ENCODE results near the gene ZKSCAN5. TPM values are rescaled to one million over a fixed set of nuclear protein-coding genes. Genes with fewer than 3 reads are reported as not detected.
"Not testable (repeated sequence)": the region's sequence is repeated elsewhere in the genome, so short reads cannot be mapped to it uniquely, and the experiment has no call there.

The ZKSCAN5 gene
- total RNA-seq, 1 experiment from 2014 or later = 11.9 TPM

- Histone ChIP-seq H3K27me3 (ENCODE audit: low read length) (no peaks in the 10 kb centered on the region), H3K4me1 (ENCODE audit: low read length) (peaks cover 20% of the 10 kb centered on the region), H4K20me1 (ENCODE audit: insufficient read depth, low read depth, low read length) (peaks cover 3% of the 10 kb centered on the region; the same call in 1 of the 2 replicates), H3K79me2 (ENCODE audit: low read length) (peaks cover 51% of the 10 kb centered on the region), H3K27ac (ENCODE audit: low read length) (peak within 1 kb of the TSS; percentile 76), H2AFZ (ENCODE audit: low read length) (peak within 1 kb of the TSS; percentile 73; the same call in 1 of the 2 replicates), H3K9me3 (ENCODE audit: low read length) (peaks cover 14% of the 10 kb centered on the region), H3K9me2 (replicated peaks; ENCODE audit: insufficient read depth, low read length) (no peaks in the 10 kb centered on the region), H3K4me2 (ENCODE audit: low read depth, low read length, poor library complexity, severe bottlenecking) (peak within 1 kb of the TSS; percentile 80), H3K4me3 (ENCODE audit: low read length) (peak within 1 kb of the TSS; percentile 94), H3K9ac (ENCODE audit: low read length) (peak within 1 kb of the TSS; percentile 90), H3K36me3 (ENCODE audit: insufficient read depth, low read length) (peaks cover 30% of the 10 kb centered on the region)
- DNase-seq = peak; percentile 96
Observed at GRCh38 chr7:99499721-99500636, 4.5 kb upstream of the ZKSCAN5 start, which contains the start of gene ZNF394. Gene ZNF394 (minus strand): TSS chr7:99500281. CDS start chr7:99500093, 188 bp downstream.

- Histone ChIP-seq H4K20me1 (ENCODE audit: insufficient read depth, low read depth, low read length) (peaks cover 3% of the 10 kb centered on the region; the same call in 1 of the 2 replicates), H2AFZ (ENCODE audit: low read length) (peak overlapping the region; percentile 73; the same call in 1 of the 2 replicates), H3K4me1 (ENCODE audit: low read length) (peaks cover 22% of the 10 kb centered on the region), H3K9ac (ENCODE audit: low read length) (peak overlapping the region; percentile 90), H3K27ac (ENCODE audit: low read length) (no peak overlapping the region), H3K9me2 (replicated peaks; ENCODE audit: insufficient read depth, low read length) (no peaks in the 10 kb centered on the region), H3K79me2 (ENCODE audit: low read length) (peaks cover 53% of the 10 kb centered on the region), H3K36me3 (ENCODE audit: insufficient read depth, low read length) (peaks cover 25% of the 10 kb centered on the region), H3K4me2 (ENCODE audit: low read depth, low read length, poor library complexity, severe bottlenecking) (peak overlapping the region; percentile 80), H3K4me3 (ENCODE audit: low read length) (peak overlapping the region; percentile 94), H3K27me3 (ENCODE audit: low read length) (no peaks in the 10 kb centered on the region), H3K9me3 (ENCODE audit: low read length) (peaks cover 14% of the 10 kb centered on the region)
- no peak for DNase-seq
Observed at GRCh38 chr7:99500637-99501009, 3.8 kb upstream of the ZKSCAN5 start.

- not testable (repeated sequence) for DNase-seq; H2AFZ ChIP-seq (ENCODE audit: low read length); H4K20me1 ChIP-seq (ENCODE audit: insufficient read depth, low read depth, low read length); H3K9me2 ChIP-seq (replicated peaks; ENCODE audit: insufficient read depth, low read length); H3K9ac ChIP-seq (ENCODE audit: low read length); H3K27me3 ChIP-seq (ENCODE audit: low read length); H3K27ac ChIP-seq (ENCODE audit: low read length)
- peaks cover 56% of the 10 kb centered on the region for H3K79me2 ChIP-seq (ENCODE audit: low read length)
- H3K4me3 ChIP-seq (ENCODE audit: low read length) = peak overlapping the region; percentile 94; the same call in 1 of the 2 replicates
- H3K9me3 ChIP-seq (ENCODE audit: low read length) = peaks cover 14% of the 10 kb centered on the region
- H3K4me1 ChIP-seq (ENCODE audit: low read length) = peaks cover 28% of the 10 kb centered on the region
- H3K4me2 ChIP-seq (ENCODE audit: low read depth, low read length, poor library complexity, severe bottlenecking) = peak overlapping the region; percentile 80
- H3K36me3 ChIP-seq (ENCODE audit: insufficient read depth, low read length) = peaks cover 23% of the 10 kb centered on the region
Observed at GRCh38 chr7:99501236-99501635, 3.2 kb upstream of the ZKSCAN5 start.

- Histone ChIP-seq H3K27me3 (ENCODE audit: low read length) (no peaks in the 10 kb centered on the region), H3K9me2 (replicated peaks; ENCODE audit: insufficient read depth, low read length) (no peaks in the 10 kb centered on the region), H3K79me2 (ENCODE audit: low read length) (peaks cover 49% of the 10 kb centered on the region), H3K4me3 (ENCODE audit: low read length) (peak overlapping the region; percentile 86), H3K9ac (ENCODE audit: low read length) (peak overlapping the region; percentile 84; the same call in 1 of the 2 replicates), H3K9me3 (ENCODE audit: low read length) (no peaks in the 10 kb centered on the region), H4K20me1 (ENCODE audit: insufficient read depth, low read depth, low read length) (no peaks in the 10 kb centered on the region), H2AFZ (ENCODE audit: low read length) (no peak overlapping the region), H3K36me3 (ENCODE audit: insufficient read depth, low read length) (no peaks in the 10 kb centered on the region), H3K4me1 (ENCODE audit: low read length) (peaks cover 21% of the 10 kb centered on the region), H3K4me2 (ENCODE audit: low read depth, low read length, poor library complexity, severe bottlenecking) (peak overlapping the region; percentile 88), H3K27ac (ENCODE audit: low read length) (no peak overlapping the region; the same call in 1 of the 2 replicates)
- DNase-seq = no peak
Observed at GRCh38 chr7:99504281-99504602, 220 bp upstream of the ZKSCAN5 start.

GRCh38 chr7:99505324-99505662 is 831 bp downstream of the ZKSCAN5 start:
- H3K4me1 ChIP-seq (ENCODE audit: low read length) = peaks cover 21% of the 10 kb centered on the region
- peak overlapping the region; percentile 86 for H3K4me3 ChIP-seq (ENCODE audit: low read length)
- H3K27me3 ChIP-seq (ENCODE audit: low read length) = no peaks in the 10 kb centered on the region
- H3K4me2 ChIP-seq (ENCODE audit: low read depth, low read length, poor library complexity, severe bottlenecking) = peak overlapping the region; percentile 88
- peak overlapping the region; percentile 62; the same call in 1 of the 2 replicates for H2AFZ ChIP-seq (ENCODE audit: low read length)
- H4K20me1 ChIP-seq (ENCODE audit: insufficient read depth, low read depth, low read length) = no peaks in the 10 kb centered on the region
- no peaks in the 10 kb centered on the region for H3K9me2 ChIP-seq (replicated peaks; ENCODE audit: insufficient read depth, low read length)
- no peak for DNase-seq
- peak overlapping the region; percentile 84 for H3K9ac ChIP-seq (ENCODE audit: low read length)
- H3K79me2 ChIP-seq (ENCODE audit: low read length) = peaks cover 48% of the 10 kb centered on the region
- H3K36me3 ChIP-seq (ENCODE audit: insufficient read depth, low read length) = no peaks in the 10 kb centered on the region
- H3K9me3 ChIP-seq (ENCODE audit: low read length) = no peaks in the 10 kb centered on the region
- H3K27ac ChIP-seq (ENCODE audit: low read length) = peak overlapping the region; percentile 68

GRCh38 chr7:99514050-99514449 is 9.6 kb downstream of the ZKSCAN5 start:
- H3K27me3 ChIP-seq (ENCODE audit: low read length) = no peaks in the 10 kb centered on the region
- H4K20me1 ChIP-seq (ENCODE audit: insufficient read depth, low read depth, low read length) = no peaks in the 10 kb centered on the region
- H2AFZ ChIP-seq (ENCODE audit: low read length) = no peak overlapping the region
- H3K4me2 ChIP-seq (ENCODE audit: low read depth, low read length, poor library complexity, severe bottlenecking) = no peak overlapping the region
- peaks cover 17% of the 10 kb centered on the region for H3K79me2 ChIP-seq (ENCODE audit: low read length)
- H3K4me1 ChIP-seq (ENCODE audit: low read length) = no peaks in the 10 kb centered on the region
- no peaks in the 10 kb centered on the region for H3K9me2 ChIP-seq (replicated peaks; ENCODE audit: insufficient read depth, low read length)
- DNase-seq = no peak
- no peak overlapping the region for H3K9ac ChIP-seq (ENCODE audit: low read length)
- no peak overlapping the region for H3K27ac ChIP-seq (ENCODE audit: low read length)
- peaks cover 17% of the 10 kb centered on the region; the same call in 1 of the 2 replicates for H3K36me3 ChIP-seq (ENCODE audit: insufficient read depth, low read length)
- H3K9me3 ChIP-seq (ENCODE audit: low read length) = no peaks in the 10 kb centered on the region
- no peak overlapping the region for H3K4me3 ChIP-seq (ENCODE audit: low read length)

- Histone ChIP-seq H3K4me2 (ENCODE audit: low read depth, low read length, poor library complexity, severe bottlenecking) (no peak overlapping the region), H3K36me3 (ENCODE audit: insufficient read depth, low read length) (peaks cover 35% of the 10 kb centered on the region), H3K9me3 (ENCODE audit: low read length) (no peaks in the 10 kb centered on the region), H3K9ac (ENCODE audit: low read length) (no peak overlapping the region), H2AFZ (ENCODE audit: low read length) (no peak overlapping the region), H3K27ac (ENCODE audit: low read length) (no peak overlapping the region), H3K4me1 (ENCODE audit: low read length) (no peaks in the 10 kb centered on the region), H3K79me2 (ENCODE audit: low read length) (no peaks in the 10 kb centered on the region), H3K4me3 (ENCODE audit: low read length) (no peak overlapping the region), H3K9me2 (replicated peaks; ENCODE audit: insufficient read depth, low read length) (no peaks in the 10 kb centered on the region), H3K27me3 (ENCODE audit: low read length) (no peaks in the 10 kb centered on the region), H4K20me1 (ENCODE audit: insufficient read depth, low read depth, low read length) (no peaks in the 10 kb centered on the region)
- DNase-seq = no peak
Observed at GRCh38 chr7:99521399-99521798, 16.9 kb downstream of the ZKSCAN5 start.

- H3K36me3 ChIP-seq (ENCODE audit: insufficient read depth, low read length) = peaks cover 61% of the 10 kb centered on the region
- H3K9me2 ChIP-seq (replicated peaks; ENCODE audit: insufficient read depth, low read length) = no peaks in the 10 kb centered on the region
- no peaks in the 10 kb centered on the region for H3K4me1 ChIP-seq (ENCODE audit: low read length)
- no peaks in the 10 kb centered on the region for H3K27me3 ChIP-seq (ENCODE audit: low read length)
- no peak overlapping the region for H3K4me3 ChIP-seq (ENCODE audit: low read length)
- peaks cover 8% of the 10 kb centered on the region for H3K9me3 ChIP-seq (ENCODE audit: low read length)
- no peak overlapping the region for H3K27ac ChIP-seq (ENCODE audit: low read length)
- no peaks in the 10 kb centered on the region for H4K20me1 ChIP-seq (ENCODE audit: insufficient read depth, low read depth, low read length)
- H2AFZ ChIP-seq (ENCODE audit: low read length) = no peak overlapping the region
- H3K4me2 ChIP-seq (ENCODE audit: low read depth, low read length, poor library complexity, severe bottlenecking) = no peak overlapping the region
- H3K79me2 ChIP-seq (ENCODE audit: low read length) = no peaks in the 10 kb centered on the region
- H3K9ac ChIP-seq (ENCODE audit: low read length) = no peak overlapping the region
- peak; percentile 53 for DNase-seq
Observed at GRCh38 chr7:99525713-99526440, 21.4 kb downstream of the ZKSCAN5 start.
